ENCODE measurements around the gene DGKB.
"Not testable (repeated sequence)": the region's sequence is repeated elsewhere in the genome, so short reads cannot be mapped to it uniquely, and the experiment has no call there.

DGKB gene

GRCh38 chr7:14288701-14289100, 613.9 kb downstream of the DGKB start:
- no peak for ATAC-seq
- no peak for TF ChIP-seq ZFP30 (CRISPR knock-in tag; IDR thresholded peaks at IDR 0.05)
- TF ChIP-seq CSDC2 (CRISPR knock-in tag; IDR thresholded peaks at IDR 0.05): no peak
- TF ChIP-seq ZNF8 (CRISPR knock-in tag; IDR thresholded peaks at IDR 0.05): no peak
- TF ChIP-seq OSR1 (CRISPR knock-in tag; IDR thresholded peaks at IDR 0.05): no peak
- TF ChIP-seq, protein P1, sequence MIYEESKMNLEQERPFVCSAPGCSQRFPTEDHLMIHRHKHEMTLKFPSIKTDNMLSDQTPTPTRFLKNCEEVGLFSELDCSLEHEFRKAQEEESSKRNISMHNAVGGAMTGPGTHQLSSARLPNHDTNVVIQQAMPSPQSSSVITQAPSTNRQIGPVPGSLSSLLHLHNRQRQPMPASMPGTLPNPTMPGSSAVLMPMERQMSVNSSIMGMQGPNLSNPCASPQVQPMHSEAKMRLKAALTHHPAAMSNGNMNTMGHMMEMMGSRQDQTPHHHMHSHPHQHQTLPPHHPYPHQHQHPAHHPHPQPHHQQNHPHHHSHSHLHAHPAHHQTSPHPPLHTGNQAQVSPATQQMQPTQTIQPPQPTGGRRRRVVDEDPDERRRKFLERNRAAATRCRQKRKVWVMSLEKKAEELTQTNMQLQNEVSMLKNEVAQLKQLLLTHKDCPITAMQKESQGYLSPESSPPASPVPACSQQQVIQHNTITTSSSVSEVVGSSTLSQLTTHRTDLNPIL (CRISPR knock-in tag; IDR thresholded peaks at IDR 0.05; ENCODE audit: low read depth): no peak
- no peak for TF ChIP-seq BACH2 (CRISPR knock-in tag; IDR thresholded peaks at IDR 0.05; ENCODE audit: borderline replicate concordance)
- no peak for TF ChIP-seq ZNF565 (CRISPR knock-in tag; conservative IDR thresholded peaks at IDR 0.05; ENCODE audit: low read depth)
- TF ChIP-seq PPARA (CRISPR knock-in tag; IDR thresholded peaks at IDR 0.05; ENCODE audit: borderline replicate concordance): no peak
- TF ChIP-seq, protein P2, sequence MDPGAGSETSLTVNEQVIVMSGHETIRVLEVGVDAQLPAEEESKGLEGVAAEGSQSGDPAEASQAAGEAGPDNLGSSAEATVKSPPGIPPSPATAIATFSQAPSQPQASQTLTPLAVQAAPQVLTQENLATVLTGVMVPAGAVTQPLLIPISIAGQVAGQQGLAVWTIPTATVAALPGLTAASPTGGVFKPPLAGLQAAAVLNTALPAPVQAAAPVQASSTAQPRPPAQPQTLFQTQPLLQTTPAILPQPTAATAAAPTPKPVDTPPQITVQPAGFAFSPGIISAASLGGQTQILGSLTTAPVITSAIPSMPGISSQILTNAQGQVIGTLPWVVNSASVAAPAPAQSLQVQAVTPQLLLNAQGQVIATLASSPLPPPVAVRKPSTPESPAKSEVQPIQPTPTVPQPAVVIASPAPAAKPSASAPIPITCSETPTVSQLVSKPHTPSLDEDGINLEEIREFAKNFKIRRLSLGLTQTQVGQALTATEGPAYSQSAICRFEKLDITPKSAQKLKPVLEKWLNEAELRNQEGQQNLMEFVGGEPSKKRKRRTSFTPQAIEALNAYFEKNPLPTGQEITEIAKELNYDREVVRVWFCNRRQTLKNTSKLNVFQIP (CRISPR knock-in tag; IDR thresholded peaks at IDR 0.05; ENCODE audit: borderline replicate concordance, low read depth): no peak
- TF ChIP-seq ISL1 (CRISPR knock-in tag; IDR thresholded peaks at IDR 0.05): no peak
- TF ChIP-seq, protein P3, sequence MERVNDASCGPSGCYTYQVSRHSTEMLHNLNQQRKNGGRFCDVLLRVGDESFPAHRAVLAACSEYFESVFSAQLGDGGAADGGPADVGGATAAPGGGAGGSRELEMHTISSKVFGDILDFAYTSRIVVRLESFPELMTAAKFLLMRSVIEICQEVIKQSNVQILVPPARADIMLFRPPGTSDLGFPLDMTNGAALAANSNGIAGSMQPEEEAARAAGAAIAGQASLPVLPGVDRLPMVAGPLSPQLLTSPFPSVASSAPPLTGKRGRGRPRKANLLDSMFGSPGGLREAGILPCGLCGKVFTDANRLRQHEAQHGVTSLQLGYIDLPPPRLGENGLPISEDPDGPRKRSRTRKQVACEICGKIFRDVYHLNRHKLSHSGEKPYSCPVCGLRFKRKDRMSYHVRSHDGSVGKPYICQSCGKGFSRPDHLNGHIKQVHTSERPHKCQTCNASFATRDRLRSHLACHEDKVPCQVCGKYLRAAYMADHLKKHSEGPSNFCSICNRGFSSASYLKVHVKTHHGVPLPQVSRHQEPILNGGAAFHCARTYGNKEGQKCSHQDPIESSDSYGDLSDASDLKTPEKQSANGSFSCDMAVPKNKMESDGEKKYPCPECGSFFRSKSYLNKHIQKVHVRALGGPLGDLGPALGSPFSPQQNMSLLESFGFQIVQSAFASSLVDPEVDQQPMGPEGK (CRISPR knock-in tag; IDR thresholded peaks at IDR 0.05; ENCODE audit: borderline replicate concordance): no peak
- no peak for TF ChIP-seq ZC3H10 (CRISPR knock-in tag; IDR thresholded peaks at IDR 0.05)
- no peak for TF ChIP-seq GLIS3 (CRISPR knock-in tag; IDR thresholded peaks at IDR 0.05)
- no peak for TF ChIP-seq SNAI2 (CRISPR knock-in tag; IDR thresholded peaks at IDR 0.05)
- no peak for TF ChIP-seq ZNF70 (CRISPR knock-in tag; IDR thresholded peaks at IDR 0.05)

GRCh38 chr7:14287398-14287797, 615.2 kb downstream of the DGKB start:
- no peak for ATAC-seq
- TF ChIP-seq ZFP3 (CRISPR knock-in tag; IDR thresholded peaks at IDR 0.05) (no peak), ZFP30 (CRISPR knock-in tag; IDR thresholded peaks at IDR 0.05) (no peak), ISL1 (CRISPR knock-in tag; IDR thresholded peaks at IDR 0.05) (no peak), ZNF8 (CRISPR knock-in tag; IDR thresholded peaks at IDR 0.05) (no peak), PPARA (CRISPR knock-in tag; IDR thresholded peaks at IDR 0.05; ENCODE audit: borderline replicate concordance) (no peak), GLIS3 (CRISPR knock-in tag; IDR thresholded peaks at IDR 0.05) (no peak), TCF4 (CRISPR knock-in tag; IDR thresholded peaks at IDR 0.05; ENCODE audit: borderline replicate concordance) (no peak), BACH2 (CRISPR knock-in tag; IDR thresholded peaks at IDR 0.05; ENCODE audit: borderline replicate concordance) (no peak), TOX (CRISPR knock-in tag; IDR thresholded peaks at IDR 0.05; ENCODE audit: borderline replicate concordance) (no peak), ARNTL (CRISPR knock-in tag; IDR thresholded peaks at IDR 0.05; ENCODE audit: borderline replicate concordance, low read depth) (no peak)
- TF ChIP-seq, protein P2 (CRISPR knock-in tag; IDR thresholded peaks at IDR 0.05; ENCODE audit: borderline replicate concordance, low read depth): no peak

DNA sequence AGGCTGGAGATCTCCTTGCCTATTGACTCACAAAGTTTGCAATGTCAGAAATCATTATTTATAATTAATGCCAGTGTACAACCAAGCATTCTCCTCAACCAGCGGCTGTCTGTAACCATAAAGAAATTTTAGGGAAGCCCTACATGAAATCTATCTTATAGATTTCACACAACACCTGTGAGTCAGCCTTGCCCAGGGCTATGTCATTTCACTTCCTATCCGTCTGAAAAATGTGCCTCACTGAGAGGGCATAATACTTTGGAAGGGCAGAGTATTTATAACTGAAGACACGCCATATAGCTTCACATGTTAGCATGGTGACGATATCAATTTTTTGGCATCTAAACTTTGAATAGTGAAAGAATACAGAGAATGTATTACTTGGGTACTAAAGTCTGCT, 616.5 kb downstream of the DGKB start:
- no peak for ATAC-seq
- no peak for TF ChIP-seq TSHZ2 (CRISPR knock-in tag; IDR thresholded peaks at IDR 0.05)
- no peak for TF ChIP-seq ARNTL (CRISPR knock-in tag; IDR thresholded peaks at IDR 0.05; ENCODE audit: borderline replicate concordance, low read depth)
- no peak for TF ChIP-seq CSDC2 (CRISPR knock-in tag; IDR thresholded peaks at IDR 0.05)
- TF ChIP-seq PPARA (CRISPR knock-in tag; IDR thresholded peaks at IDR 0.05; ENCODE audit: borderline replicate concordance): no peak

DNA sequence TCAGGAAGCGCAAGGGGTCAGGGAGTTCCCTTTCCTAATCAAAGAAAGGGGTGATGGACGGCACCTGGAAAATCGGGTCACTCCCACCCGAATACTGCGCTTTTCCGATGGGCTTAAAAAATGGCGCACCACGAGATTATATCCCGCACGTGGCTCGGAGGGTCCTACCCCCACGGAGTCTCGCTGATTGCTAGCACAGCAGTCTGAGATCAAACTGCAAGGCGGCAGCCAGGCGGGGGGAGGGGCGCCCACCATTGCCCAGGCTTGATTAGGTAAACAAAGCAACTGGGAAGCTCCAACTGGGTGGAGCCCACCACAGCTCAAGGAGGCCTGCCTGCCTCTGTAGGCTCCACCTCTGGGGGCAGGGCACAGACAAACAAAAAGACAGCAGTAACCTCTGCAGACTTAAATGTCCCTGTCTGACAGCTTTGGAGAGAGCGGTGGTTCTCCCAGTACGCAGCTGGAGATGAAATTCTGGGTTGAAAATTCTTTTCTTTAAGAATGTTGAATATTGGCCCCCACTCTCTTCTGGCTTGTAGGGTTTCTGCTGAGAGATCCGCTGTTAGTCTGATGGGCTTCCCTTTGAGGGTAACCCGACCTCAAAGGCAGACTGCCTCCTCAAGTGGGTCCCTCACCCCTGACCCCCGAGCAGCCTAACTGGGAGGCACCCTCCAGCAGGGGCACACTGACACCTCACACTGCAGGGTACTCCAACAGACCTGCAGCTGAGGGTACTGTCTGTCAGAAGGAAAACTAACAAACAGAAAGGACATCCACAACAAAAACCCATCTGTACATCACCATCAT, 623.3 kb downstream of the DGKB start:
- ATAC-seq: not testable (repeated sequence)

All from SK-N-SH treated with all-trans-retinoic acid at 6 μM for 48 hours (cell line).